ENCODE measurements around the gene CHSY3.
A peak's percentile ranks its signal among the peaks of the same experiment; 100 is the strongest.

CHSY3 gene

DNA sequence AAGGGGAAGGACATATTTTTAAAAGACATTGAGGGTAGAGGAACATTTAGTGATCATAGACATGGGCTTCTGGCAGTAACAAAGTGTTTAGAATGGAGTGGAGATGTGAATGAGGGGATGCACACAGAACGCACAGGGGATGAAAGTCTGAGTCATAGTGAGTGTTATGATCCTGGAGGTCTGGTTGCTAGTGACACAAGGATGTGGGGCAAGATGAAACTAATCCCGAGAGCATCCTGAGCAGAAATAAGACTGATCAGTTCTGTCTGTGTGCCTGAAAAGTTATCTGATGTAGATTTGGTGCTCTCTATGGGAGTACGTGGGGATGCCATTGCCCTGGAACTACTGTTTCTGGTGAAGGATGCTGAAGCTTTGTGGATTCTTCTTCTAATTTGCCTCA lies 141.1 kb downstream of the CHSY3 start:
- no peaks in the 10 kb centered on the region for H3K27me3 ChIP-seq (ENCODE audit: insufficient read depth, poor library complexity, severe bottlenecking)
- peak; percentile 86 for ATAC-seq (ENCODE audit: low read depth)
- TF ChIP-seq CTCF (IDR thresholded peaks at IDR 0.05; ENCODE audit: poor library complexity, severe bottlenecking) = no peak
- H3K27ac ChIP-seq (ENCODE audit: poor library complexity, severe bottlenecking) = no peak overlapping the region
- H3K36me3 ChIP-seq (ENCODE audit: low read depth) = no peaks in the 10 kb centered on the region
- peaks cover under 1% of the 10 kb centered on the region for H3K4me1 ChIP-seq (ENCODE audit: insufficient read depth, poor library complexity, severe bottlenecking)
- DNase-seq (ENCODE audit: low spot score) = no peak
- no peaks in the 10 kb centered on the region for H3K9me3 ChIP-seq (ENCODE audit: severe bottlenecking)
- no peak overlapping the region for H3K4me3 ChIP-seq (ENCODE audit: severe bottlenecking)

DNA sequence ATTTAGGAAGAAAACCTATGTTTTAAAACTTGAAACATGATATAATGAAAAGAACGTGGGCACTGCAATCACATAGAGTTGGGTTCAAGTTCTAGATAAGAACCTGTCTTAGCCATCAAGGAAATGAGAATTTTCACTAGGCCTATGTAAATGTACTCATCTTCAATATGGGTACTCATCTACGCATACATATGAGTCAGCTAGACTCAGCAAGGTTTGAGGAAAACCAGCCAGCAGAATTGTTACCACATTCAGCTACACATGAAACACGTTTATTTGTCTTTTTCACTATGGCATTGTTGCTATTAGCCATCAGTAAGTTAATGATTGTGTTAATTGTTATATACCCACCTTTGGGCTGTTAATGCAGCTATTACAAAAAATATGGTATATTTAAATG lies 146.3 kb downstream of the CHSY3 start:
- H3K4me1 ChIP-seq (ENCODE audit: insufficient read depth, poor library complexity, severe bottlenecking) = peaks cover 20% of the 10 kb centered on the region
- no peak for TF ChIP-seq CTCF (IDR thresholded peaks at IDR 0.05; ENCODE audit: poor library complexity, severe bottlenecking)
- ATAC-seq (ENCODE audit: low read depth) = peak; percentile 71
- DNase-seq (ENCODE audit: low spot score) = no peak
- H3K27ac ChIP-seq (ENCODE audit: poor library complexity, severe bottlenecking) = no peak overlapping the region
- no peaks in the 10 kb centered on the region for H3K36me3 ChIP-seq (ENCODE audit: low read depth)
- H3K4me3 ChIP-seq (ENCODE audit: severe bottlenecking) = no peak overlapping the region
- no peaks in the 10 kb centered on the region for H3K9me3 ChIP-seq (ENCODE audit: severe bottlenecking)
- H3K27me3 ChIP-seq (ENCODE audit: insufficient read depth, poor library complexity, severe bottlenecking) = no peaks in the 10 kb centered on the region

DNA sequence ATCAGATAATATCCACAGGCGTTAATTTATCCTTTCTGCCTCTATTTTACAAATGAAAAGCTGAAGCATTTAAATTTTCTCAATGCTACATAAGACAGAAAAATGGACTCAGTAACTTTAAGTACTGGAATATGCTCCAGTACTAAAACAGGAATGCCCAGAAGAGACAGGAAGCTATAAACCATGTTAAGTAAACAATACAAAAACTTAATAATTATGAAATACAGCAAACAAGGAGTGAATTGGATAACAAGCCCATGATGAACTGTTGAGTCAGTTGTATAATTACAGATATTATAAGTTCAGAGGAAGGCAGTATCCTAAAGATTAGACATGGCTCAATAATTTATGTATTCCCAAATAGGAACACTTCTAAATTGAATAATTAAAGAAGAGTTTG lies 148.5 kb downstream of the CHSY3 start:
- H3K36me3 ChIP-seq (ENCODE audit: low read depth) = no peaks in the 10 kb centered on the region
- H3K4me1 ChIP-seq (ENCODE audit: insufficient read depth, poor library complexity, severe bottlenecking) = peaks cover 20% of the 10 kb centered on the region
- DNase-seq (ENCODE audit: low spot score) (no peak), ATAC-seq (ENCODE audit: low read depth) (peak; percentile 92)
- no peak overlapping the region for H3K4me3 ChIP-seq (ENCODE audit: severe bottlenecking)
- H3K27ac ChIP-seq (ENCODE audit: poor library complexity, severe bottlenecking) = peak overlapping the region; percentile 20
- H3K27me3 ChIP-seq (ENCODE audit: insufficient read depth, poor library complexity, severe bottlenecking) = no peaks in the 10 kb centered on the region
- H3K9me3 ChIP-seq (ENCODE audit: severe bottlenecking) = no peaks in the 10 kb centered on the region
- TF ChIP-seq CTCF (IDR thresholded peaks at IDR 0.05; ENCODE audit: poor library complexity, severe bottlenecking) = no peak

GRCh38 chr5:130055572-130055971 lies 151.3 kb downstream of the CHSY3 start:
- no peak overlapping the region for H3K4me3 ChIP-seq (ENCODE audit: severe bottlenecking)
- H3K36me3 ChIP-seq (ENCODE audit: low read depth) = no peaks in the 10 kb centered on the region
- DNase-seq (ENCODE audit: low spot score) (no peak), ATAC-seq (ENCODE audit: low read depth) (no peak)
- H3K9me3 ChIP-seq (ENCODE audit: severe bottlenecking) = no peaks in the 10 kb centered on the region
- no peaks in the 10 kb centered on the region for H3K27me3 ChIP-seq (ENCODE audit: insufficient read depth, poor library complexity, severe bottlenecking)
- no peak overlapping the region for H3K27ac ChIP-seq (ENCODE audit: poor library complexity, severe bottlenecking)
- no peak for TF ChIP-seq CTCF (IDR thresholded peaks at IDR 0.05; ENCODE audit: poor library complexity, severe bottlenecking)
- H3K4me1 ChIP-seq (ENCODE audit: insufficient read depth, poor library complexity, severe bottlenecking) = peaks cover 17% of the 10 kb centered on the region

DNA sequence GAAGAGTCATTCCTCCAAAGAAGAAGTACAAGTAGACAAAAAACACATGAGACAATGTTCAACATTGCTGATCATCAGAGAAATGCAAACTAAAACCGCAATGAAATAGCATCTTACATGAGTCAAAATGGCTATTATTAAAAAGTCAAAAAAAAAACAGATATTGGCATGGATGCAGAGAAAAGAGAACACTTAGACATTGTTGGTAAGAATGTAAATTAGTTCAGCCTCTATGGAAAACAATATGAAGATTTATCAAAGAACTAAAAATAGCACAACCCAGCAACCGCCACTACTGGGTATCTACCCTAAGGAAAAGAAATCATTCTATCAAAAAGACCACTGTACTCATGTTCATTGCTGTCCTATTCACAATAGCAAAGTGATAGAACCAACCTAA lies 157.5 kb downstream of the CHSY3 start:
- H3K4me3 ChIP-seq (ENCODE audit: severe bottlenecking) = no peak overlapping the region
- H3K36me3 ChIP-seq (ENCODE audit: low read depth) = no peaks in the 10 kb centered on the region
- no peaks in the 10 kb centered on the region for H3K4me1 ChIP-seq (ENCODE audit: insufficient read depth, poor library complexity, severe bottlenecking)
- ATAC-seq (ENCODE audit: low read depth) = no peak
- H3K27me3 ChIP-seq (ENCODE audit: insufficient read depth, poor library complexity, severe bottlenecking) = no peaks in the 10 kb centered on the region
- TF ChIP-seq CTCF (IDR thresholded peaks at IDR 0.05; ENCODE audit: poor library complexity, severe bottlenecking) = no peak
- no peak for DNase-seq (ENCODE audit: low spot score)
- H3K9me3 ChIP-seq (ENCODE audit: severe bottlenecking) = no peaks in the 10 kb centered on the region
- H3K27ac ChIP-seq (ENCODE audit: poor library complexity, severe bottlenecking) = no peak overlapping the region

Data from RWPE2 (cell line).